Keratinocyte (primary cell): Measurements from ENCODE around the gene DDX31. TPM values are rescaled to one million over a fixed set of nuclear protein-coding genes. Genes with fewer than 3 reads are reported as not detected.

Source experiments
- DNase-seq: peaks from one replicate; pipeline ENCODE4 v3.0.0-alpha.2; 2011; ENCODE audit warnings: low read depth, missing footprints, low spot score
- FAIRE-seq: peaks from 2 replicates; lab custom pipeline; 2011; peaks lifted over from hg19 to GRCh38; lab: Jason Lieb, UNC
- H2AFZ ChIP-seq: 2 replicates; pipeline ENCODE4 v1.6.0; 2012; ENCODE audit warnings: low read length, control low read depth, inconsistent platforms; ENCODE audit not compliant: control insufficient read depth
- H3K27ac ChIP-seq: 2 replicates; pipeline ENCODE4 v1.5.1; 2011; ENCODE audit warnings: low read length; ENCODE audit not compliant: control insufficient read depth, insufficient read depth
- H3K27me3 ChIP-seq: 3 replicates; pipeline ENCODE4 v1.6.0; 2011; ENCODE audit warnings: low read length; ENCODE audit not compliant: control insufficient read depth, insufficient read depth; ENCODE audit errors: extremely low read depth
- H3K36me3 ChIP-seq, 2 experiments: 2 replicates in 1 of 2; 3 replicates in 1 of 2; pipeline ENCODE4 v1.5.1; 2011; ENCODE audit warnings: low read length in 2 of 2, mild to moderate bottlenecking in 1 of 2; ENCODE audit not compliant: control insufficient read depth in 2 of 2, insufficient read depth in 2 of 2; ENCODE audit errors: extremely low read depth in 1 of 2
- H3K4me1 ChIP-seq: 3 replicates; pipeline ENCODE4 v1.5.1; 2011; ENCODE audit warnings: low read length; ENCODE audit not compliant: control insufficient read depth, insufficient read depth; ENCODE audit errors: extremely low read depth
- H3K4me2 ChIP-seq: 3 replicates; pipeline ENCODE4 v1.6.0; 2011; ENCODE audit warnings: low read depth, low read length; ENCODE audit not compliant: control insufficient read depth, insufficient read depth; ENCODE audit errors: extremely low read depth
- H3K4me3 ChIP-seq, 3 experiments: fragments of 200-600 bp in 1 of 3; sonication (generic) in 1 of 3; 2 replicates in 2 of 3; 3 replicates in 1 of 3; pipeline ENCODE4 v1.5.1; 2011 to 2016; ENCODE audit warnings: low read length in 3 of 3, mild to moderate bottlenecking in 3 of 3, control low read depth in 2 of 3, inconsistent platforms in 1 of 3, low read depth in 1 of 3, mixed read lengths in 1 of 3, mixed run types in 1 of 3, moderate library complexity in 1 of 3; ENCODE audit not compliant: control insufficient read depth in 2 of 3, insufficient read depth in 2 of 3; ENCODE audit errors: extremely low read depth in 1 of 3
- H3K79me2 ChIP-seq: 2 replicates; pipeline ENCODE4 v1.6.0; 2012; ENCODE audit warnings: low read length; ENCODE audit not compliant: control insufficient read depth, insufficient read depth
- H3K9ac ChIP-seq: 3 replicates; pipeline ENCODE4 v1.6.0; 2011; ENCODE audit warnings: low read length; ENCODE audit not compliant: control insufficient read depth, insufficient read depth; ENCODE audit errors: extremely low read depth
- H3K9me1 ChIP-seq: 3 replicates; pipeline ENCODE4 v1.6.0; 2011; ENCODE audit warnings: low read length; ENCODE audit not compliant: control insufficient read depth, insufficient read depth; ENCODE audit errors: extremely low read depth
- H3K9me3 ChIP-seq: 2 replicates; pipeline ENCODE4 v1.5.1; 2012; ENCODE audit warnings: low read depth, low read length; ENCODE audit not compliant: control insufficient read depth
- H4K20me1 ChIP-seq: 3 replicates; pipeline ENCODE4 v1.6.0; 2011; ENCODE audit warnings: low read length; ENCODE audit not compliant: control insufficient read depth, insufficient read depth; ENCODE audit errors: extremely low read depth
- EZH2 ChIP-seq: IDR thresholded peaks from one replicate; pipeline ENCODE4 v1.6.1; 2012; ENCODE audit warnings: inconsistent platforms, mild to moderate bottlenecking, low read length, moderate library complexity
- dilution Hi-C: fragments of 300-500 bp; cut with MboI; formaldehyde crosslinking; loops from one replicate; pipeline ENCODE4 v1.7.0; 2020; ENCODE audit warnings: low sequenced_read_pairs; ENCODE audit not compliant: extremely low pct_ligation_motif_present
- polyA plus RNA-seq, 5 experiments: library from polyadenylated mRNA; depleted of rRNA in 3 of 5; stranded (reverse) in 3 of 5; stranded (forward) in 1 of 5; unstranded in 1 of 5; fragments of >200 nt; gene quantifications; 1 replicate in 1 of 5; 2 replicates in 3 of 5; 3 replicates in 1 of 5; pipeline versions ENCODE4 v1.2.1 to v1.2.3, GENCODE V29; 2011 to 2012; ENCODE audit warnings: missing spikeins in 2 of 5, low read depth in 1 of 5, low replicate concordance in 1 of 5
- TF ChIP-seq, protein P1 (sequence below), 3 experiments: IDR thresholded peaks in 1 of 3; conservative IDR thresholded peaks in 1 of 3; optimal IDR thresholded peaks in 1 of 3; 2 replicates in 2 of 3; 3 replicates in 1 of 3; pipeline versions ENCODE3 to v1.5.1; 2011; ENCODE audit warnings: low read length in 3 of 3, mild to moderate bottlenecking in 3 of 3, moderate library complexity in 2 of 3, control low read depth in 1 of 3, inconsistent platforms in 1 of 3; ENCODE audit not compliant: insufficient read depth in 2 of 3; ENCODE audit errors: extremely low read depth in 1 of 3

Gene DDX31
- polyA plus RNA-seq, 1 donor (not counting 4 experiments of a cell fraction or from before 2014, with no cell fraction given) = 21.0 TPM

DNA sequence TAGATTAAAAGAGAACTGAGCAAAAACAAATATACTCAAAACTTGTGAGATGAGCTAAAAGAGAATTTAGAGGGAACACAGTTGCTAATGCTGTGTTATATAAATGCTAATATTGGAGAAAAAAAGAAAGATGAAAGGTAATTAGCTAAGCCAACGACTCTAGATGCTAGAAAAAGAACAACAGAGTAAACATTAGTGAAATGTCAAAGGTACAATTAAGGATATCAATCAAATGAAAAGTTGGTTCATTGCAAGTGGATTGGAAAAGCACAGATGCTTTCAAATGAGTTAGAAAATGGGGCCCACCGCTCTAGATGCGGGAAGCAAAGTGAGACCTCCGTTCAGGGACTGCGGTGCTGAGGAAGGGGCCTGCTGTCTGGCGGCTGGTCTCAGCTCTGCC is 105.3 kb downstream of the DDX31 start:
- no peak overlapping the region for H2AFZ ChIP-seq
- DNase-seq (no peak), FAIRE-seq (no peak)
- H3K4me1 ChIP-seq = no peaks in the 10 kb centered on the region
- H3K4me2 ChIP-seq = no peak overlapping the region
- H3K79me2 ChIP-seq = no peaks in the 10 kb centered on the region
- no peaks in the 10 kb centered on the region for H3K9me1 ChIP-seq
- H3K4me3 ChIP-seq = no peak overlapping the region
- H4K20me1 ChIP-seq = no peaks in the 10 kb centered on the region
- no peaks in the 10 kb centered on the region for H3K36me3 ChIP-seq
- H3K27me3 ChIP-seq = peaks cover 41% of the 10 kb centered on the region
- no peak overlapping the region for H3K27ac ChIP-seq
- H3K9me3 ChIP-seq = no peaks in the 10 kb centered on the region
- no peak overlapping the region for H3K9ac ChIP-seq
- dilution Hi-C loops = no loop called here
- TF ChIP-seq EZH2 = no peak
- TF ChIP-seq, protein P1, sequence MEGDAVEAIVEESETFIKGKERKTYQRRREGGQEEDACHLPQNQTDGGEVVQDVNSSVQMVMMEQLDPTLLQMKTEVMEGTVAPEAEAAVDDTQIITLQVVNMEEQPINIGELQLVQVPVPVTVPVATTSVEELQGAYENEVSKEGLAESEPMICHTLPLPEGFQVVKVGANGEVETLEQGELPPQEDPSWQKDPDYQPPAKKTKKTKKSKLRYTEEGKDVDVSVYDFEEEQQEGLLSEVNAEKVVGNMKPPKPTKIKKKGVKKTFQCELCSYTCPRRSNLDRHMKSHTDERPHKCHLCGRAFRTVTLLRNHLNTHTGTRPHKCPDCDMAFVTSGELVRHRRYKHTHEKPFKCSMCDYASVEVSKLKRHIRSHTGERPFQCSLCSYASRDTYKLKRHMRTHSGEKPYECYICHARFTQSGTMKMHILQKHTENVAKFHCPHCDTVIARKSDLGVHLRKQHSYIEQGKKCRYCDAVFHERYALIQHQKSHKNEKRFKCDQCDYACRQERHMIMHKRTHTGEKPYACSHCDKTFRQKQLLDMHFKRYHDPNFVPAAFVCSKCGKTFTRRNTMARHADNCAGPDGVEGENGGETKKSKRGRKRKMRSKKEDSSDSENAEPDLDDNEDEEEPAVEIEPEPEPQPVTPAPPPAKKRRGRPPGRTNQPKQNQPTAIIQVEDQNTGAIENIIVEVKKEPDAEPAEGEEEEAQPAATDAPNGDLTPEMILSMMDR (optimal IDR thresholded peaks at IDR 0.05 in 1 of 3, IDR thresholded peaks at IDR 0.05 in 1 of 3, conservative IDR thresholded peaks at IDR 0.05 in 1 of 3; ENCODE audit: extremely low read depth in 1 of 3, insufficient read depth in 2 of 3, low read length in 3 of 3) = no peak

DNA sequence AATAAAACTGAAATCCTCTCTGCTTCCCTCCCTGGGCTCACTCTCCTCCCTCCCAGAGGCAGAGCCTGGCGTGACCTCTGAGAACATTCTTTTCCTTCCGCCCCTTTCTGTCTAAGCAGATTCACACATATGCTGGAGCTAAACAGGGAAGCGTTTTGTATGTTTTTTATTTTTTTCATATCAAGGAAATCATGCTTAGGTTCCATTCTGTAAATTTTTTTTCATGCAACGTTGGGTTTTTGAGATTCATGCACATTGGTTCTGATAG is 107.5 kb downstream of the DDX31 start:
- dilution Hi-C loops = no loop called here
- H3K27ac ChIP-seq = no peak overlapping the region
- TF ChIP-seq, protein P1 (optimal IDR thresholded peaks at IDR 0.05 in 1 of 3, IDR thresholded peaks at IDR 0.05 in 1 of 3, conservative IDR thresholded peaks at IDR 0.05 in 1 of 3; ENCODE audit: extremely low read depth in 1 of 3, insufficient read depth in 2 of 3, low read length in 3 of 3) = no peak
- no peak for TF ChIP-seq EZH2
- H3K4me1 ChIP-seq = no peaks in the 10 kb centered on the region
- DNase-seq (no peak), FAIRE-seq (no peak)
- H3K9me1 ChIP-seq = no peaks in the 10 kb centered on the region
- H4K20me1 ChIP-seq = no peaks in the 10 kb centered on the region
- H2AFZ ChIP-seq = no peak overlapping the region
- no peak overlapping the region for H3K4me3 ChIP-seq
- H3K27me3 ChIP-seq = peaks cover 47% of the 10 kb centered on the region
- H3K4me2 ChIP-seq = no peak overlapping the region
- H3K9me3 ChIP-seq = no peaks in the 10 kb centered on the region
- H3K79me2 ChIP-seq = no peaks in the 10 kb centered on the region
- H3K36me3 ChIP-seq = no peaks in the 10 kb centered on the region
- H3K9ac ChIP-seq = no peak overlapping the region
